Right forelimb (tissue), 1 donor: ENCODE measurements around the gene POLG2.
"Not testable (repeated sequence)": the region's sequence is repeated elsewhere in the genome, so short reads cannot be mapped to it uniquely, and the experiment has no call there.

Source experiments
- DNase-seq: peaks from one replicate; pipeline ENCODE4 v3.0.0-alpha.2; 2018

The POLG2 gene

DNA sequence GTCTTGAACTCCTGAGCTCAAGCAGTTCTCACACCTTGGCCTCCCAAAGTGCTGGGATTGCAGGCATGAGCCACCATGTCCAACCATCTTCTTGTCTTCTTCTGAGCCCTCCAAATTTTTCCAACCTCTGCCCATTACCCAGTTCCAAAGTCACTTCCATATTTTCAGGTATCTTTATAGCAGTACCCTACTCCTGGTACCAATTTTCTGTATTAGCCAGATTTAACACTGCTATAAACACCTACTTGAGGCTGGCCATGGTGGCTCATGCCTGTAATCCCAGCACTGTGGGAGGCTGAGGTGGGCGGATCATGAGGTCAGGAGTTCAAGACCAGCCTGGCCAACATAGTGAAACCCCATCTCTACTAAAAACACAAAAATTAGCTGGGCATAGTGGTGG, 57.3 kb downstream of the POLG2 start:
- DNase-seq: not testable (repeated sequence)

DNA sequence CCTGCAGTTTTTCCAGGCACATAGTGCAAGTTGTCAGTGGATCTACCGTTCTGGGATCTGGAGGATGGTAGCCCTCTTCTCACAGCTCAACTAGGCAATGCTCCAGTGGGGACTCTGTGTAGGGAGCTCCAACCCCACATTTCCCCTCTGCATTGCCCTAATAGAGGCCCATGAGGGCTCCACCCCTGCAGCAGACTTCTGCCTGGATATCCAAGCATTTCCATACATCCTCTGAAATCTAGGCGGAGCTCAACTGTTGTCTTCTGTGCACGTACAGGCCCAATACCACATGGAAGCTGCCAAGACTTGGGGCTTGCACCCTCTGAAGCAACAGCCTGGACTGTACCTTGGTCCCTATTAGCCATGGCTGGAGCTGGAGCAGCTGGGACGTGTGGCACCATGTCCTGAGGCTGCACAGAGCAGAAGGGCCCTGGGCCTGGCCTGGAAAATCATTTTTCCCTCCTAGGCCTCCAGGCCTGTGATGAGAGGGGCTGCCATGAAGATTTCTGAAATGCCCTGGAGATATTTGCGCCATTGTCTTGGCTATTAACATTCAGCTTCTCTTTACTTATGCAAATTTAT, 58.8 kb downstream of the POLG2 start:
- no peak for DNase-seq

DNA sequence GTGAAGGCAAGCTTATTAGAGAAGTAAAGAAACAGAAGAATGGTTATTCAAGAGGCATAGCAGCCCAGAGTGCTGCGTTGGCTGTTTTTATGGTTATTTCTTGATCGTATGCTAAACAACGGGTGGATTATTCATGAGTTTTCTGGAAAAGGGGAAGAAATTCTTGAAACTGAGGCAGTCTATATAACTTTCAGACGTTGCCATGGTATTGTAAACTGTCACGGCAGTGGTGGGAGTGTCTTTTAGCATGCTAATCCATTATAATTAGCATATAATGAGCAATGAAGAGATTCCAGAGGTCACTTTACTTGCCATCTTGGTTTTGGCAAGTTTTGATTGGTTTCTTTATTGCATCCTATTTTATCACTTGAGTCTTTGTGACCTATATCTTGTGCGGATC, 65.3 kb downstream of the POLG2 start:
- no peak for DNase-seq

DNA sequence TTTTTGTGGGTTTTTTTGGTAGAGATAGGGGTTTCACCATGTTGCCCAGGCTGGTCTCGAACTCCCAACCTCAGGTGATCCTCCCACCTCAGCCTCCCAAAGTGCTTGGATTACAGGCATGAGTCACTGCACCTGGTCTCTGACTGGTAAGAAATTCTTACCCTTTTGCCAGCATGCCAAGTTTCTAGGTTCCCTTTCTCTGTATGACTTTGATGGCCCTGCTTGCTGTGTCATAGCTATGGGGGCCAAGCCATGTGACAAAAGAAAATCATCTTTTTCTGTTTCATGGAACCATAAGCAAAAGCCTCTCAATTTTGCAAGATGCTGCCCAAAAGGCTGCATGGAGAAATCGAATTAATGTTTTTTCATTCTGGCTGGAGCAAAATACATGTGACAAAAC, 66.8 kb downstream of the POLG2 start:
- not testable (repeated sequence) for DNase-seq

DNA sequence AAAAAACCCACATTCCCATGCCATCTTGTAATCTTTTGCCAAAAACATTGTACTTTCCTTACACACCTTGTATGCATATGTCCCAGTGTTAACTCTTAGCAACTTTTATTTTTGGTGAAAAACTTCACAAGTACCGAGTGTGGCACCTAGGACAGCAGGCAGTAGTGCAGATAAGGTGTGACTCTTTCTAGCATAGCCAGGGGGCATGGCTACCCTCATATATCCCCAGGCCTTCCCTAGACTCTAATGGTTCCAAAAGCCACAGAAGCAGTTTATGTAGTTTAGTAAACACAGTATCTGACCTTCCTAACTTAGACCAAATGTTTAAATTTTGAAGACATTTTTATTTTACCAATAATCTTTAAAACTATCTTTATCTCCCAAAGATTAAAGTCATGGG, 68.4 kb downstream of the POLG2 start:
- no peak for DNase-seq
